GM12874 (cell line): ENCODE data around the gene LDLR.

Experiments used
- TF ChIP-seq, protein P1 (sequence below): IDR thresholded peaks from 2 replicates; pipeline ENCODE4 v1.5.1; 2011; ENCODE audit warnings: low read depth, mild to moderate bottlenecking, control low read depth, low read length, moderate library complexity; ENCODE audit not compliant: insufficient read depth

The LDLR gene

DNA sequence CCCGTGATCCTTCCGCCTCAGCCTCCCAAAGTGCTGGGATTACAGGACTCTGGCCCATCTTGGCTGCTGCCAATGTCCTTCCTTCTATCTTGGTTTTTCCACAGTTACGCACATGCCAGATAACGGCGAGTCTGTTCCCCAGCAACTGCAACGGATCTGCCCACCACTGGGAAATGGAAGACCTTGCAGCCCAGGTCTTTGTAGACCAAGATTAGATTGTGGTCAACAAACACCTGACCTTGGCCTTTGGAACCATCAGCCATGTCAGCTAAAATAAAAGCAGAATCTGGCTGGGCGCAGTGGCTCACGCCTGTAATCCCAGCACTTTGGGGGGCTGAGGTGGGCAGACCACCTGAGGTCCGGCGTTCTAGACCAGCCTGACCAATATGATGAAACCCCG, 10.4 kb upstream of the LDLR start:
- TF ChIP-seq, protein P1, sequence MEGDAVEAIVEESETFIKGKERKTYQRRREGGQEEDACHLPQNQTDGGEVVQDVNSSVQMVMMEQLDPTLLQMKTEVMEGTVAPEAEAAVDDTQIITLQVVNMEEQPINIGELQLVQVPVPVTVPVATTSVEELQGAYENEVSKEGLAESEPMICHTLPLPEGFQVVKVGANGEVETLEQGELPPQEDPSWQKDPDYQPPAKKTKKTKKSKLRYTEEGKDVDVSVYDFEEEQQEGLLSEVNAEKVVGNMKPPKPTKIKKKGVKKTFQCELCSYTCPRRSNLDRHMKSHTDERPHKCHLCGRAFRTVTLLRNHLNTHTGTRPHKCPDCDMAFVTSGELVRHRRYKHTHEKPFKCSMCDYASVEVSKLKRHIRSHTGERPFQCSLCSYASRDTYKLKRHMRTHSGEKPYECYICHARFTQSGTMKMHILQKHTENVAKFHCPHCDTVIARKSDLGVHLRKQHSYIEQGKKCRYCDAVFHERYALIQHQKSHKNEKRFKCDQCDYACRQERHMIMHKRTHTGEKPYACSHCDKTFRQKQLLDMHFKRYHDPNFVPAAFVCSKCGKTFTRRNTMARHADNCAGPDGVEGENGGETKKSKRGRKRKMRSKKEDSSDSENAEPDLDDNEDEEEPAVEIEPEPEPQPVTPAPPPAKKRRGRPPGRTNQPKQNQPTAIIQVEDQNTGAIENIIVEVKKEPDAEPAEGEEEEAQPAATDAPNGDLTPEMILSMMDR: no peak

DNA sequence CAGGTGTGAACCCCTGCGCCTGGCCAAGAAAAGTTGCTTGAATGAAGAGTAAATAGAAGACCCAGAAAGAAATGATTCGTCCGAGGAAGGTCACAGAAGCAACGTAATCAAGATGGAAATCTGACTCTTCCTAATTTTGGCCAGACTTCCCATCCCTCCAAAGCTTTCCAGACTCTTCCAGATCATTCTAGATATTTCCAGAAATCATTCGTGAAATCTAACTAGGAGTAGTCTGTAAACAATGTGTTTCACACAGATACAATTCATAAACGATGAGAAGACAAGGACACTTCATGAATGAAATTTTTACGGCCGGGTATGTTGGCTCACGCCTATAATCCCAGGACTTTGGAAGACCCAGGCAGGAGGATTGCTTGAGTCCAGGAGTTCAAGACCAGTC, 9.3 kb upstream of the LDLR start:
- TF ChIP-seq, protein P1: no peak

DNA sequence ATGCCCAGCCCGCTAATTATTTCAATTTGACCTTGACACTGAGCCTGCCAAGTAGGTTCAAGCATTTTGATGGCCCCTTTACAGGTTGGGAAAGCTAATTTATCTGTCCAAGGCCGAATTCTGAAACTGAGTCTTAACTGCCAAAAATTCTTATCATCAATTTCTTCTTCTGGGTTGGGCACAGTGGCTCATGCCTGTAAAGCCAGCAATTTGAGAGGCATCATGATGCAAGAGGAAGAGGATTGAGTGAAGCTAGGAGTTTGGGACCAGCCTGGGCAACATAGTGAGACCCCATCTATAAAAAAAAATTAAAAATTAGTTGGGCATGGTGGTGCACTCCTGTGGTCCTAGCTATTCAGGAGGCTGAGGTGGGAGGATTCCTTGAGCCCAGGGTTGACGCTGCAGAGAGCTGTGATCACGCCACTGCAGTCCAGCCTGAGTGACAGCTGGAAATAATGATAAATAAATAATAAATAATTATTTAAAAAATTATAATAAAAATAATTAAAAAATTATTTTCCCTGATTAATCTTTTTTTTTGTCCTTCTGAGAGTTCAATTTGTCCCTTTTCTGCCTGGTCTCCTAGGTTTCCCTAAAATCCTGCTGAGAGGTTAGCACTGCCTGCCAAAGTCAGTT, 1.3 kb upstream of the LDLR start:
- TF ChIP-seq, protein P1: no peak

DNA sequence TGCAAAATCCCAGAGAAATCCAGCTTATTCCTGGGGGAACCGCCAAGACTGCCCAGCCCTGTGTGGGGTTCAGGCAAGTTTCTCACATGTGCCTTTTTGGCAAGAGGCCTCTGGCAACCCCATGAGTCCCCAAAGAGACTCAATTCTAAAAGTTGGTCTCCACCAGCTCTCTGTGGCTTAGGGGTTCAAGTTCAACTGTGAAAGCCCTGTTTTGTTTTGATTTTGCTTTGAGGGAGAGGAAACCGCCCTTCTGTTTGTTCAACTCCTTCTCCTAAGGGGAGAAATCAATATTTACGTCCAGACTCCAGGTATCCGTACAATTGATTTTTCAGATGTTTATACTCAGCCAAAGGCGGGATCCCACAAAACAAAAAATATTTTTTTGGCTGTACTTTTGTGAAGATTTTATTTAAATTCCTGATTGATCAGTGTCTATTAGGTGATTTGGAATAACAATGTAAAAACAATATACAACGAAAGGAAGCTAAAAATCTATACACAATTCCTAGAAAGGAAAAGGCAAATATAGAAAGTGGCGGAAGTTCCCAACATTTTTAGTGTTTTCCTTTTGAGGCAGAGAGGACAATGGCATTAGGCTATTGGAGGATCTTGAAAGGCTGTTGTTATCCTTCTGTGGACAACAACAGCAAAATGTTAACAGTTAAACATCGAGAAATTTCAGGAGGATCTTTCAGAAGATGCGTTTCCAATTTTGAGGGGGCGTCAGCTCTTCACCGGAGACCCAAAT, 583 bp upstream of the LDLR start:
- TF ChIP-seq, protein P1: no peak

DNA sequence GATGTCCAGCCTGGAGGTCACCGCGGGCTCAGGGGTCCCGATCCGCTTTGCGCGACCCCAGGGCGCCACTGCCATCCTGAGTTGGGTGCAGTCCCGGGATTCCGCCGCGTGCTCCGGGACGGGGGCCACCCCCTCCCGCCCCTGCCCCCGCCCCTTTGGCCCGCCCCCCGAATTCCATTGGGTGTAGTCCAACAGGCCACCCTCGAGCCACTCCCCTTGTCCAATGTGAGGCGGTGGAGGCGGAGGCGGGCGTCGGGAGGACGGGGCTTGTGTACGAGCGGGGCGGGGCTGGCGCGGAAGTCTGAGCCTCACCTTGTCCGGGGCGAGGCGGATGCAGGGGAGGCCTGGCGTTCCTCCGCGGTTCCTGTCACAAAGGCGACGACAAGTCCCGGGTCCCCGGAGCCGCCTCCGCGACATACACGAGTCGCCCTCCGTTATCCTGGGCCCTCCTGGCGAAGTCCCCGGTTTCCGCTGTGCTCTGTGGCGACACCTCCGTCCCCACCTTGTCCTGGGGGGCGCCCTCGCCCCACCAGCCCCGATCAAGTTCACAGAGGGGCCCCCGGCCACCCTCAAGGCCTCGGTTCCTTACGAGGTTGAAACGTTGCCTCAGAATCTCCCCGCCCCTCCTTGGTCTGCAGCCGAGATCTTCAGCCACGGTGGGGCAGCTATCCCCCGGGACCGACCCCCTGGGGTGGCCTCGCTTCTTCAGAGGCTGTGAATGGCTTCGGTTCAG, 1.2 kb downstream of the LDLR start:
- TF ChIP-seq, protein P1: peak; percentile 5; the same call in 1 of the 2 replicates

DNA sequence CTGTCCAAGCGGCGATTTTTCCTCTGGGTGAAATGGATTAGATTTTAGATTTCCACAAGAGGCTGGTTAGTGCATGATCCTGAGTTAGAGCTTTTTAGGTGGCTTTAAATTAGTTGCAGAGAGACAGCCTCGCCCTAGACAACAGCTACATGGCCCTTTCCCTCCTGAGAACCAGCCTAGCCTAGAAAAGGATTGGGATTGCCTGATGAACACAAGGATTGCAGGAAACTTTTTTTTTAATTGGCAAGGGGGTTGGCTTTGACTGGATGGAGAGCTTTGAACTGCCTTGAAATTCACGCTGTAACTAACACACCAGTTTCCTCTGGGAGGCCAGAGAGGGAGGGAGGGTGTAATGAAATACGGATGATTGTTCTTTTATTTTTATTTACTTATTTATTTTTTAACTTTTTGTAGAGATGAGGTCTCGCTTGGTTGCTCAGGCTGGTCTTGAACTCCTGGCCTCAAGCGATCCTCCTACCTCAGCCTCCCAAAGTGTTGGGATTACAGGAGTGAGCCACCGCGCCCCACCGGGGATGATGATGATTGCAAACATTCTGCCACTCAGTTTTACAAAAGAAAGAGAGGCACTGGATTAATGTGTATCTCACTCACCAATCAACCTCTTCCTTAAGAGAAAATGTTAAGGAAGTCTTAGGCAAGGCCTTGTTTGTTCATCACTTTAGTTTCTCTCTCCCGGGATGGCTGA, 1.9 kb downstream of the LDLR start:
- TF ChIP-seq, protein P1: no peak

DNA sequence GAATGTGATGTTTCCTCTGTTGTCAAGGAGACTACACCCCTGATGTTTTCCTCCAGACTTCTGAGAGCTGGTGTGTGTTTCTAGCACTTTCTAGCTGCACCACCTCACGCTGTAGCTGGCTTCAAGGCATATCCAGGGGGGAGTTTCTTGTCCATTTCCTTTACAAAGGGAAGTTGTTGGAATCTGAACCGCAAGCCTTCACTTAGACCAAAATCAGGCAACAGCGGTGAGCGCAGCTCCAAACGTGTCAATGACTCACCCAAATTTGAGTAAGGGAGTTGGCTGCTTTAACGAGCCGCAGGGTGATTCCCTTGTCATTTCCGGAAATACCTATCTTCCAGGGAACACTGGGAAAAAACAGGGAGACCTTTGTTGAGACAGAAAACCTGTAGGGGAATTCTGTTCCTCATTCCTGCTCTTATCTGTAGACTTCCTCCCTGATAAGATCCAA, 2.5 kb downstream of the LDLR start:
- TF ChIP-seq, protein P1: no peak
